HepG2 (cell line): Measurements from ENCODE around the gene CITED4. TPM values are rescaled to one million over a fixed set of nuclear protein-coding genes. Genes with fewer than 3 reads are reported as not detected.

ENCODE experiments used
- ATAC-seq: fragments of 200-7000 bp; cut with Tn5 transposase; 3 replicates; pipeline ENCODE4 v1.9.1; 2020; ENCODE audit warnings: mild to moderate bottlenecking, moderate library complexity
- BruUV-seq: library from RNA; stranded (reverse); fragments of 400-500 nt; replicated peaks from 2 replicates; lab custom pipeline; 2021; lab: Mats Ljungman, UMichigan
- CTCF ChIA-PET: fragments of 300-600 bp; formaldehyde crosslinking; extraction: SDS; loops from one replicate; lab custom pipeline; 2021; ENCODE audit warnings: low total read pairs, inconsistent platforms, low intra/inter-chr PET ratio; lab: Yijun Ruan, JAX
- POLR2A ChIA-PET: fragments of 350-600 bp; sonication (Branson Sonifier 250); formaldehyde crosslinking; loops from one replicate; lab custom pipeline; 2020; ENCODE audit warnings: antibody characterized with exemption, inconsistent platforms; lab: Yijun Ruan, JAX
- DNase-seq: peaks from one replicate; pipeline ENCODE4 v3.0.0-alpha.2; 2015; ENCODE audit warnings: low spot score
- FAIRE-seq: peaks from 3 replicates; lab custom pipeline; 2011; peaks lifted over from hg19 to GRCh38; lab: Jason Lieb, UNC
- H2AFZ ChIP-seq: one replicate; pipeline ENCODE4 v1.6.1; 2011; ENCODE audit warnings: low read length, inconsistent platforms
- H3K27ac ChIP-seq: fragments of 300-600 bp; 3 replicates; pipeline ENCODE4 v1.8.0; 2011; ENCODE audit warnings: mixed run types, mild to moderate bottlenecking, mixed read lengths, low read length, inconsistent platforms; ENCODE audit not compliant: insufficient read depth; ENCODE audit errors: extremely low read length
- H3K27me3 ChIP-seq, 2 experiments: fragments of 200-600 bp in 1 of 2; 2 replicates in 1 of 2; 3 replicates in 1 of 2; pipeline versions ENCODE4 v1.6.0 to v1.8.0; 2011; ENCODE audit warnings: low read length in 2 of 2, mild to moderate bottlenecking in 2 of 2, moderate library complexity in 2 of 2, inconsistent platforms in 1 of 2; ENCODE audit not compliant: insufficient read depth in 2 of 2, control insufficient read depth in 1 of 2
- H3K36me3 ChIP-seq, 2 experiments: fragments of 200-600 bp in 1 of 2; replicated peaks in 1 of 2; 2 replicates in 1 of 2; 3 replicates in 1 of 2; pipeline versions ENCODE4 v1.5.1 to v1.8.0; 2011; ENCODE audit warnings: low read length in 2 of 2, inconsistent platforms in 1 of 2; ENCODE audit not compliant: insufficient read depth in 2 of 2, control insufficient read depth in 1 of 2
- H3K4me1 ChIP-seq: 2 replicates; pipeline ENCODE4 v1.5.1; 2012; ENCODE audit warnings: low read length, inconsistent platforms; ENCODE audit not compliant: insufficient read depth
- H3K4me2 ChIP-seq: 2 replicates; pipeline ENCODE4 v1.6.0; 2011; ENCODE audit warnings: low read depth, low read length, inconsistent platforms
- H3K4me3 ChIP-seq, 3 experiments: fragments of 200-600 bp in 1 of 3; sonication (generic), shearing (Covaris generic) in 1 of 3; replicated peaks in 1 of 3; 2 replicates each; pipeline ENCODE4 v1.5.1; 2011 to 2016; ENCODE audit warnings: low read length in 3 of 3, inconsistent platforms in 2 of 3, low read depth in 2 of 3, mild to moderate bottlenecking in 2 of 3, control low read depth in 1 of 3, mixed read lengths in 1 of 3; ENCODE audit not compliant: insufficient read depth in 1 of 3
- H3K79me2 ChIP-seq: one replicate; pipeline ENCODE4 v1.6.1; 2011; ENCODE audit warnings: low read length, inconsistent platforms; ENCODE audit not compliant: insufficient read depth
- H3K9ac ChIP-seq: 2 replicates; pipeline ENCODE4 v1.6.0; 2011; ENCODE audit warnings: mild to moderate bottlenecking, low read depth, low read length, inconsistent platforms; ENCODE audit not compliant: insufficient read depth
- H3K9me3 ChIP-seq: 2 replicates; pipeline ENCODE4 v1.5.1; 2012; ENCODE audit warnings: mild to moderate bottlenecking, low read length
- H4K20me1 ChIP-seq: 2 replicates; pipeline ENCODE4 v1.6.0; 2011; ENCODE audit warnings: inconsistent platforms, mild to moderate bottlenecking, low read length, moderate library complexity; ENCODE audit not compliant: insufficient read depth
- CEBPB ChIP-seq: IDR thresholded peaks from 2 replicates; pipeline ENCODE4 v1.6.1; 2011; ENCODE audit warnings: low read depth, low read length, improper control_type of control experiment, borderline replicate concordance
- PATZ1 ChIP-seq: sonication (generic); formaldehyde crosslinking; IDR thresholded peaks from 2 replicates; pipeline ENCODE4 v1.4.0; 2020; ENCODE audit warnings: missing genetic modification reagents
- SAP130 ChIP-seq: IDR thresholded peaks from 2 replicates; pipeline ENCODE4 v1.6.1; 2016; ENCODE audit warnings: low read depth
- THAP11 ChIP-seq: IDR thresholded peaks from 2 replicates; pipeline ENCODE4 v1.6.1; 2016; ENCODE audit warnings: missing biosample characterization, missing genetic modification reagents
- ZNF180 ChIP-seq: sonication (generic); formaldehyde crosslinking; IDR thresholded peaks from 2 replicates; pipeline ENCODE4 v1.4.0; 2020; ENCODE audit warnings: low read depth, missing genetic modification reagents, borderline replicate concordance
- ZNF318 ChIP-seq: sonication (generic); formaldehyde crosslinking; IDR thresholded peaks from 2 replicates; pipeline ENCODE4 v1.4.0; 2020; ENCODE audit warnings: mild to moderate bottlenecking, missing genetic modification reagents
- ZNF7 ChIP-seq: IDR thresholded peaks from 2 replicates; pipeline ENCODE4 v1.6.1; 2016; ENCODE audit warnings: missing biosample characterization, missing genetic modification reagents
- ZNF746 ChIP-seq: sonication (generic); formaldehyde crosslinking; IDR thresholded peaks from 2 replicates; pipeline ENCODE4 v1.8.0; 2022; ENCODE audit warnings: mild to moderate bottlenecking, missing genetic modification reagents
- ZNF776 ChIP-seq: sonication (generic); formaldehyde crosslinking; IDR thresholded peaks from 2 replicates; pipeline ENCODE4 v1.4.0; 2020; ENCODE audit warnings: mild to moderate bottlenecking, missing genetic modification reagents
- WGBS: methylation state at CpG from one replicate; pipeline ENCODE4 v1.1.6; 2017; ENCODE audit warnings: low lambda C conversion rate; 5-methylcytosine and 5-hydroxymethylcytosine counted together
- in situ Hi-C: cut with HindIII; loops from 2 replicates; pipeline ENCODE4 v1.10.0; 2017; ENCODE audit warnings: low pct_unique_long_range_greater_than_20kb; ENCODE audit not compliant: extremely low pct_ligation_motif_present
- intact Hi-C: fragments of 100-400 bp; cut with micrococcal nuclease; formaldehyde crosslinking; loops from one replicate; pipeline ENCODE4 v1.10.0; 2022; ENCODE audit not compliant: unreplicated experiment
- polyA plus RNA-seq, 8 experiments: library from polyadenylated mRNA; depleted of rRNA in 3 of 8; stranded (reverse) in 7 of 8; unstranded in 1 of 8; fragments of >200 nt; fragmentation: Illumina TruSeq in 4 of 8; extraction: Trizol in 4 of 8; gene quantifications; 2 replicates each; pipeline versions ENCODE4 v1.2.1 to v1.2.3, GENCODE V29; 2011 to 2016; ENCODE audit warnings: low read depth in 4 of 8, missing spikeins in 1 of 8, mixed read lengths in 1 of 8; ENCODE audit not compliant: insufficient read depth in 1 of 8
- total RNA-seq, 5 experiments: library from RNA; depleted of rRNA; stranded (reverse); fragments of >200 nt; fragmentation: Illumina TruSeq; extraction: Trizol; gene quantifications; 2 replicates each; pipeline ENCODE4 v1.2.3, GENCODE V29; 2016; ENCODE audit warnings: low read depth in 1 of 5
- TF ChIP-seq, protein P1 (sequence below): IDR thresholded peaks from 2 replicates; pipeline ENCODE4 v1.6.1; 2016; ENCODE audit warnings: missing compliant biosample characterization, missing genetic modification reagents, borderline replicate concordance

The CITED4 gene
- total and polyA plus RNA-seq, 2 of the 13 experiments (the other 11 are each of a cell fraction or from before 2014, with no cell fraction given): 1.5 to 9.9 TPM

DNA sequence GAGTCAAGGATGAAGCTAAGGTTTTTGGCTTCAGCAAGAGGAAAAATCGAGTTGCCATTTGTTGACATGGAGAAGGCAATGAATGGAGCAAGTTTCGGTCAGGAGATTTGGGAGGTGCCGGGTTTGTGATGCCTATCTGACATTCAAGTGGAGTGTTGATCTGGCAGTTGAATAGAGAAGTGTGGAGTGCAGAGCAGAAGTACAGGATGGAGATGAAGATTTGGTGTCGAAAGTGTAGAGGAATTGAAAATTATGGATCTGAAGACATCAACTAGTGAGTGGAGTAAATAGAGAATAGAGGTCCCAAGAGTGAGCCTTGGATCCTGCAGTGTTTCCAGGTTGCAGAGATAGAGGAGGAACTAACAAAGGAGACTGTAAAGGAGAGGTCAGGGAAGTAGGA is 25.9 kb downstream of the CITED4 start (continued):
- TF ChIP-seq, protein P1, sequence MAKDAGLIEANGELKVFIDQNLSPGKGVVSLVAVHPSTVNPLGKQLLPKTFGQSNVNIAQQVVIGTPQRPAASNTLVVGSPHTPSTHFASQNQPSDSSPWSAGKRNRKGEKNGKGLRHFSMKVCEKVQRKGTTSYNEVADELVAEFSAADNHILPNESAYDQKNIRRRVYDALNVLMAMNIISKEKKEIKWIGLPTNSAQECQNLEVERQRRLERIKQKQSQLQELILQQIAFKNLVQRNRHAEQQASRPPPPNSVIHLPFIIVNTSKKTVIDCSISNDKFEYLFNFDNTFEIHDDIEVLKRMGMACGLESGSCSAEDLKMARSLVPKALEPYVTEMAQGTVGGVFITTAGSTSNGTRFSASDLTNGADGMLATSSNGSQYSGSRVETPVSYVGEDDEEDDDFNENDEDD: no peak

GRCh38 chr1:40834968-40835545 is 27.1 kb downstream of the CITED4 start:
- no peaks in the 10 kb centered on the region for H3K9me3 ChIP-seq
- 57% methylated on average over 9 of the region's 11 CpGs for WGBS
- no peak for TF ChIP-seq ZNF7
- TF ChIP-seq ZNF776 (CRISPR knock-in tag): no peak
- TF ChIP-seq THAP11 (CRISPR knock-in tag): no peak
- no peak for TF ChIP-seq ZNF746 (CRISPR knock-in tag)
- no peak for TF ChIP-seq ZNF180 (CRISPR knock-in tag)
- TF ChIP-seq ZNF318: no peak
- no peak for TF ChIP-seq CEBPB
- no peak for TF ChIP-seq PATZ1
- TF ChIP-seq SAP130 (CRISPR knock-in tag): no peak

More at GRCh38 chr1:40834968-40835545, 27.1 kb downstream of the CITED4 start:
- intact Hi-C loops: no loop called here
- ChIA-PET POLR2A (no interaction called here), CTCF (no interaction called here)
- Histone ChIP-seq H4K20me1 (no peaks in the 10 kb centered on the region), H3K27me3 (peaks cover 0 to under 1% of the 10 kb centered on the region in 2 experiments; a peak in 1 of 5 replicates), H3K4me2 (no peak overlapping the region), H3K4me3 (no peak overlapping the region), H3K79me2 (no peaks in the 10 kb centered on the region), H3K9ac (no peak overlapping the region), H2AFZ (no peak overlapping the region), H3K4me1 (peaks cover 15% of the 10 kb centered on the region; the same call in 1 of the 2 replicates), H3K36me3 (no peaks in the 10 kb centered on the region), H3K27ac (no peak overlapping the region)
- in situ Hi-C loops: loop anchor here (10.0 kb wide), 1 partner anchor 210 kb away; no protein-coding TSS in a partner anchor
- DNase-seq (no peak), ATAC-seq (no peak), FAIRE-seq (no peak)
- BruUV-seq: no TSS peak
